ENCODE measurements around the gene SRP68.

DNA sequence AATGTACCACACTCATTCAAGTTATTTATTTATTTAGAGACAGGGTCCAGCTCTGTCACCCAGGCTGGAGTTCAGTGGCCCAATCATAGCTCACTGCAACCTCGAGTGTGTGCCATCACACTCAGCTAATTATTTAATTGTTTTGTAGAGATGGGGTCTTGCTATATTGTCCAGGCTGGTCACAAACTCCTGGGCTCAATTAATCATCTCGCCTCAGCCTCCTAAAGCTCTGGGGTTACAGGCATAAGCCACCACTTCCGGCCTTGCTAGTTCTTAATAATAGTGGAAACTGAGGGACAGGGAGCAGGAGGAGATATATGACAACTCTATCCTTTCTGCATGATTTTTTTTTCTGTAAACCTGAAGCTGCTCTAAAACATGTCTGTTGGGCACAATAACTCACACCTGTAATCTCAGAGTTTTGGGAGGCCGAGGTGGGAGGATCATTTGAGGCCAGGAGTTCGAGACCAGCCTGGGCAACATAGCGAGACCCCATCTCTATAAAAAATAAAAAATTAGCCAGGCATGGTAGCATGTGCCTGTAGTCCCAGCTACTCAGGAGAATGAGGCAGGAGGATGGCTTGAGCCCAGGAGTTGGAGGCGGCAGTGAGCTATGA is 42.9 kb upstream of the SRP68 start:
- TF ChIP-seq EZH2 (IDR thresholded peaks at IDR 0.05) (no peak), POLR2AphosphoS5 (IDR thresholded peaks at IDR 0.05; ENCODE audit: borderline replicate concordance, low read depth, low read length) (no peak)
